HepG2 (cell line): ENCODE results near the gene RLF. TPM values are rescaled to one million over a fixed set of nuclear protein-coding genes. Genes with fewer than 3 reads are reported as not detected.
A peak's percentile ranks its signal among the peaks of the same experiment; 100 is the strongest.

Experiments
- ARID2 ChIP-seq: sonication (generic); formaldehyde crosslinking; IDR thresholded peaks from 2 replicates; pipeline ENCODE4 v1.8.1; 2022; ENCODE audit warnings: mild to moderate bottlenecking, missing genetic modification reagents, borderline replicate concordance
- ARID5B ChIP-seq: IDR thresholded peaks from 2 replicates; pipeline ENCODE4 v1.4.0; 2020; ENCODE audit warnings: mild to moderate bottlenecking, missing genetic modification reagents
- CEBPB ChIP-seq: IDR thresholded peaks from 2 replicates; pipeline ENCODE4 v1.6.1; 2011; ENCODE audit warnings: low read depth, low read length, improper control_type of control experiment, borderline replicate concordance
- DR1 ChIP-seq: sonication (generic); formaldehyde crosslinking; IDR thresholded peaks from 2 replicates; pipeline ENCODE4 v1.8.0; 2021; ENCODE audit warnings: mild to moderate bottlenecking, missing genetic modification reagents, inconsistent platforms
- ELF4 ChIP-seq: sonication (generic); formaldehyde crosslinking; IDR thresholded peaks from 2 replicates; pipeline ENCODE4 v1.5.0; 2020; ENCODE audit warnings: missing genetic modification reagents, mild to moderate bottlenecking, moderate library complexity, borderline replicate concordance
- HDAC2 ChIP-seq: sonication (generic); formaldehyde crosslinking; IDR thresholded peaks from 2 replicates; pipeline ENCODE4 v1.4.0; 2020; ENCODE audit warnings: missing genetic modification reagents
- KLF11 ChIP-seq: IDR thresholded peaks from 2 replicates; pipeline ENCODE4 v1.6.1; 2016; ENCODE audit warnings: missing compliant biosample characterization
- MIER2 ChIP-seq: IDR thresholded peaks from 2 replicates; pipeline ENCODE4 v1.6.1; 2016; ENCODE audit warnings: missing biosample characterization, missing genetic modification reagents
- MTA3 ChIP-seq: sonication (generic); formaldehyde crosslinking; IDR thresholded peaks from 2 replicates; pipeline ENCODE4 v1.4.0; 2020; ENCODE audit warnings: missing genetic modification reagents
- MYNN ChIP-seq: sonication (generic); formaldehyde crosslinking; IDR thresholded peaks from 2 replicates; pipeline ENCODE4 v1.4.0; 2020; ENCODE audit warnings: mild to moderate bottlenecking, low read depth, missing genetic modification reagents
- XRCC5 ChIP-seq: fragments of 200-400 bp; formaldehyde crosslinking; optimal IDR thresholded peaks from 2 replicates; pipeline ENCODE3; 2017; ENCODE audit warnings: mild to moderate bottlenecking, low read length
- ZFP1 ChIP-seq: IDR thresholded peaks from 2 replicates; pipeline ENCODE4 v1.6.1; 2016
- ZFP37 ChIP-seq: sonication (generic); formaldehyde crosslinking; IDR thresholded peaks from 2 replicates; pipeline ENCODE4 v1.4.0; 2020; ENCODE audit warnings: missing genetic modification reagents, borderline replicate concordance
- ZKSCAN5 ChIP-seq: sonication (generic); formaldehyde crosslinking; IDR thresholded peaks from 2 replicates; pipeline ENCODE4 v1.5.1; 2020; ENCODE audit warnings: mild to moderate bottlenecking, missing genetic modification reagents
- ZNF24 ChIP-seq: fragments of 450-650 bp; IDR thresholded peaks from 2 replicates; pipeline ENCODE4 v1.6.1; 2017; ENCODE audit warnings: antibody characterized with exemption, mild to moderate bottlenecking
- ZNF280D ChIP-seq: sonication (generic); formaldehyde crosslinking; IDR thresholded peaks from 2 replicates; pipeline ENCODE4 v1.5.1; 2020; ENCODE audit warnings: mild to moderate bottlenecking, missing genetic modification reagents
- ZNF567 ChIP-seq: sonication (generic); formaldehyde crosslinking; IDR thresholded peaks from 2 replicates; pipeline ENCODE4 v1.8.1; 2023; ENCODE audit warnings: mild to moderate bottlenecking, missing genetic modification reagents, borderline replicate concordance
- ZNF678 ChIP-seq: sonication (generic); formaldehyde crosslinking; IDR thresholded peaks from 2 replicates; pipeline ENCODE4 v1.4.0; 2020; ENCODE audit warnings: mild to moderate bottlenecking, missing genetic modification reagents
- ZNF782 ChIP-seq: sonication (generic); formaldehyde crosslinking; IDR thresholded peaks from 2 replicates; pipeline ENCODE4 v1.4.0; 2020; ENCODE audit warnings: missing genetic modification reagents, mild to moderate bottlenecking, borderline replicate concordance
- polyA plus RNA-seq, 8 experiments: library from polyadenylated mRNA; depleted of rRNA in 3 of 8; stranded (reverse) in 7 of 8; unstranded in 1 of 8; fragments of >200 nt; fragmentation: Illumina TruSeq in 4 of 8; extraction: Trizol in 4 of 8; gene quantifications; 2 replicates each; pipeline versions ENCODE4 v1.2.1 to v1.2.3, GENCODE V29; 2011 to 2016; ENCODE audit warnings: low read depth in 4 of 8, missing spikeins in 1 of 8, mixed read lengths in 1 of 8; ENCODE audit not compliant: insufficient read depth in 1 of 8
- total RNA-seq, 5 experiments: library from RNA; depleted of rRNA; stranded (reverse); fragments of >200 nt; fragmentation: Illumina TruSeq; extraction: Trizol; gene quantifications; 2 replicates each; pipeline ENCODE4 v1.2.3, GENCODE V29; 2016; ENCODE audit warnings: low read depth in 1 of 5
- TF ChIP-seq, protein P1 (sequence below): sonication (generic); formaldehyde crosslinking; IDR thresholded peaks from 2 replicates; pipeline ENCODE4 v1.9.0; 2021; ENCODE audit warnings: missing genetic modification reagents, borderline replicate concordance
- TF ChIP-seq, protein P2 (sequence below): sonication (generic); formaldehyde crosslinking; IDR thresholded peaks from 2 replicates; pipeline ENCODE4 v1.4.0; 2020; ENCODE audit warnings: missing genetic modification reagents, low read depth, mild to moderate bottlenecking, borderline replicate concordance

Gene RLF
- total and polyA plus RNA-seq, 2 of the 13 experiments (the other 11 are each of a cell fraction or from before 2014, with no cell fraction given), result 9.0 to 15.7 TPM

- peak; percentile 71 for TF ChIP-seq ARID5B (CRISPR knock-in tag)
- TF ChIP-seq DR1 (CRISPR knock-in tag), result peak; percentile 82
- TF ChIP-seq, protein P1, sequence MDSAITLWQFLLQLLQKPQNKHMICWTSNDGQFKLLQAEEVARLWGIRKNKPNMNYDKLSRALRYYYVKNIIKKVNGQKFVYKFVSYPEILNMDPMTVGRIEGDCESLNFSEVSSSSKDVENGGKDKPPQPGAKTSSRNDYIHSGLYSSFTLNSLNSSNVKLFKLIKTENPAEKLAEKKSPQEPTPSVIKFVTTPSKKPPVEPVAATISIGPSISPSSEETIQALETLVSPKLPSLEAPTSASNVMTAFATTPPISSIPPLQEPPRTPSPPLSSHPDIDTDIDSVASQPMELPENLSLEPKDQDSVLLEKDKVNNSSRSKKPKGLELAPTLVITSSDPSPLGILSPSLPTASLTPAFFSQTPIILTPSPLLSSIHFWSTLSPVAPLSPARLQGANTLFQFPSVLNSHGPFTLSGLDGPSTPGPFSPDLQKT (CRISPR knock-in tag), result 0 out of 2 replicates have a peak, but pooled peaks have one; percentile 11
- TF ChIP-seq ZNF24, result peak; percentile 75
- no peak for TF ChIP-seq ZKSCAN5 (CRISPR knock-in tag)
- peak; percentile 92; the same call in 1 of the 2 replicates for TF ChIP-seq MYNN (CRISPR knock-in tag)
- peak; percentile 72; the same call in 1 of the 2 replicates for TF ChIP-seq ARID2 (CRISPR knock-in tag)
- peak; percentile 90; the same call in 1 of the 2 replicates for TF ChIP-seq ZNF782 (CRISPR knock-in tag)
- no peak for TF ChIP-seq ZNF567
- peak; percentile 77; the same call in 1 of the 2 replicates for TF ChIP-seq ZNF280D (CRISPR knock-in tag)
- TF ChIP-seq CEBPB, result no peak
- no peak for TF ChIP-seq ZNF678 (CRISPR knock-in tag)
- TF ChIP-seq XRCC5, result peak; percentile 96
- TF ChIP-seq, protein P2, sequence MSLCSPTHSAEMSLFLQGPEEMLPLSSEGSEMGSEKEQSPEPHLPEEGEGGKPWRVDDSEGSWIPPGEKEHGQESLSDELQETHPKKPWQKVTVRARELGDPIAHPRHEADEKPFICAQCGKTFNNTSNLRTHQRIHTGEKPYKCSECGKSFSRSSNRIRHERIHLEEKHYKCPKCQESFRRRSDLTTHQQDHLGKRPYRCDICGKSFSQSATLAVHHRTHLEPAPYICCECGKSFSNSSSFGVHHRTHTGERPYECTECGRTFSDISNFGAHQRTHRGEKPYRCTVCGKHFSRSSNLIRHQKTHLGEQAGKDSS (CRISPR knock-in tag), result peak; percentile 94
- TF ChIP-seq ELF4, result peak; percentile 89; the same call in 1 of the 2 replicates
- TF ChIP-seq HDAC2 (CRISPR knock-in tag), result peak; percentile 88; the same call in 1 of the 2 replicates
- TF ChIP-seq MTA3 (CRISPR knock-in tag), result no peak
- peak; percentile 77 for TF ChIP-seq MIER2
- no peak; the same call in 1 of the 2 replicates for TF ChIP-seq ZFP37 (CRISPR knock-in tag)
- TF ChIP-seq ZFP1 (CRISPR knock-in tag), result peak; percentile 90; the same call in 1 of the 2 replicates
- TF ChIP-seq KLF11 (CRISPR knock-in tag), result peak; percentile 63; the same call in 1 of the 2 replicates
These were observed 96.7 kb downstream of the RLF start, which contains the start of gene ZMPSTE24 (continued) for GRCh38 chr1:40257688-40258444.
